SK-N-SH treated with all-trans-retinoic acid at 6 μM for 48 hours (cell line): ENCODE results near the gene DNTTIP2.
"Not testable (repeated sequence)": the region's sequence is repeated elsewhere in the genome, so short reads cannot be mapped to it uniquely, and the experiment has no call there.

Experiments
- ATAC-seq: fragments of 200-7000 bp; cut with Tn5 transposase; 3 replicates; pipeline ENCODE4 v1.9.1; 2020; ENCODE audit warnings: mild to moderate bottlenecking, moderate library complexity
- ARNTL ChIP-seq: fragments of 450-650 bp; formaldehyde crosslinking; IDR thresholded peaks from 2 replicates; pipeline ENCODE4 v1.5.0; 2020; ENCODE audit warnings: low read depth, mild to moderate bottlenecking, moderate library complexity, borderline replicate concordance
- CSDC2 ChIP-seq: fragments of 250-450 bp; sonication (Bioruptor Pico); IDR thresholded peaks from 2 replicates; pipeline ENCODE4 v1.5.0; 2020; ENCODE audit warnings: mild to moderate bottlenecking, moderate library complexity
- ISL1 ChIP-seq: fragments of 250-450 bp; sonication (Bioruptor Pico); IDR thresholded peaks from 2 replicates; pipeline ENCODE4 v2.1.2; 2022; ENCODE audit warnings: mild to moderate bottlenecking, moderate library complexity
- OSR1 ChIP-seq: fragments of 250-450 bp; sonication (Bioruptor Pico); IDR thresholded peaks from 2 replicates; pipeline ENCODE4 v1.8.0; 2022; ENCODE audit warnings: moderate library complexity, mild to moderate bottlenecking, inconsistent platforms
- PATZ1 ChIP-seq: fragments of 250-450 bp; sonication (Bioruptor Pico); IDR thresholded peaks from 2 replicates; pipeline ENCODE4 v1.8.0; 2020; ENCODE audit warnings: mild to moderate bottlenecking, moderate library complexity, borderline replicate concordance
- PPARA ChIP-seq: fragments of 250-450 bp; sonication (Bioruptor Pico); IDR thresholded peaks from 2 replicates; pipeline ENCODE4 v1.5.0; 2020; ENCODE audit warnings: mild to moderate bottlenecking, borderline replicate concordance
- RARB ChIP-seq: fragments of 250-450 bp; sonication (Bioruptor Pico); IDR thresholded peaks from 2 replicates; pipeline ENCODE4 v1.8.0; 2021; ENCODE audit warnings: mild to moderate bottlenecking, moderate library complexity
- SNAI2 ChIP-seq: fragments of 250-450 bp; sonication (Bioruptor Pico); IDR thresholded peaks from 2 replicates; pipeline ENCODE4 v1.5.0; 2020; ENCODE audit warnings: mild to moderate bottlenecking, moderate library complexity
- TCF4 ChIP-seq: fragments of 250-450 bp; sonication (Bioruptor Pico); IDR thresholded peaks from 2 replicates; pipeline ENCODE4 v1.8.0; 2021; ENCODE audit warnings: mild to moderate bottlenecking, moderate library complexity, borderline replicate concordance
- TOX ChIP-seq: fragments of 250-450 bp; sonication (Bioruptor Pico); IDR thresholded peaks from 2 replicates; pipeline ENCODE4 v1.8.0; 2021; ENCODE audit warnings: mild to moderate bottlenecking, moderate library complexity, borderline replicate concordance
- TSHZ2 ChIP-seq: fragments of 250-450 bp; sonication (Bioruptor Pico); IDR thresholded peaks from 2 replicates; pipeline ENCODE4 v1.5.0; 2020; ENCODE audit warnings: mild to moderate bottlenecking, moderate library complexity
- ZC3H10 ChIP-seq: fragments of 250-450 bp; sonication (Bioruptor Pico); IDR thresholded peaks from 2 replicates; pipeline ENCODE4 v1.5.1; 2021; ENCODE audit warnings: mild to moderate bottlenecking, moderate library complexity
- ZFP3 ChIP-seq: fragments of 250-450 bp; sonication (Bioruptor Pico); IDR thresholded peaks from 2 replicates; pipeline ENCODE4 v1.5.0; 2020; ENCODE audit warnings: mild to moderate bottlenecking, moderate library complexity
- ZFP30 ChIP-seq: fragments of 450-650 bp; formaldehyde crosslinking; IDR thresholded peaks from 2 replicates; pipeline ENCODE4 v1.5.0; 2022; ENCODE audit warnings: mild to moderate bottlenecking, moderate library complexity
- ZNF565 ChIP-seq: fragments of 450-650 bp; formaldehyde crosslinking; conservative IDR thresholded peaks from 2 replicates; pipeline ENCODE4 v1.5.0; 2020; ENCODE audit warnings: low read depth, mild to moderate bottlenecking, moderate library complexity
- ZNF70 ChIP-seq: fragments of 450-650 bp; formaldehyde crosslinking; IDR thresholded peaks from 2 replicates; pipeline ENCODE4 v1.5.0; 2020; ENCODE audit warnings: mild to moderate bottlenecking, moderate library complexity
- ZNF8 ChIP-seq: fragments of 450-650 bp; formaldehyde crosslinking; IDR thresholded peaks from 2 replicates; pipeline ENCODE4 v1.5.0; 2020; ENCODE audit warnings: mild to moderate bottlenecking, moderate library complexity
- TF ChIP-seq, protein P1 (sequence below): fragments of 250-450 bp; sonication (Bioruptor Pico); IDR thresholded peaks from 2 replicates; pipeline ENCODE4 v1.8.0; 2021; ENCODE audit warnings: low read depth, mild to moderate bottlenecking, moderate library complexity, borderline replicate concordance
- TF ChIP-seq, protein P2 (sequence below): fragments of 250-450 bp; sonication (Bioruptor Pico); IDR thresholded peaks from 2 replicates; pipeline ENCODE4 v1.5.1; 2020; ENCODE audit warnings: low read depth, mild to moderate bottlenecking, moderate library complexity

The DNTTIP2 gene

GRCh38 chr1:93865253-93865652, 13.8 kb downstream of the DNTTIP2 start:
- TF ChIP-seq TCF4 (CRISPR knock-in tag) (no peak), OSR1 (CRISPR knock-in tag) (no peak), ZNF8 (CRISPR knock-in tag) (no peak), CSDC2 (CRISPR knock-in tag) (no peak), ZFP3 (no peak), ZFP30 (CRISPR knock-in tag) (no peak)
- no peak for ATAC-seq

DNA sequence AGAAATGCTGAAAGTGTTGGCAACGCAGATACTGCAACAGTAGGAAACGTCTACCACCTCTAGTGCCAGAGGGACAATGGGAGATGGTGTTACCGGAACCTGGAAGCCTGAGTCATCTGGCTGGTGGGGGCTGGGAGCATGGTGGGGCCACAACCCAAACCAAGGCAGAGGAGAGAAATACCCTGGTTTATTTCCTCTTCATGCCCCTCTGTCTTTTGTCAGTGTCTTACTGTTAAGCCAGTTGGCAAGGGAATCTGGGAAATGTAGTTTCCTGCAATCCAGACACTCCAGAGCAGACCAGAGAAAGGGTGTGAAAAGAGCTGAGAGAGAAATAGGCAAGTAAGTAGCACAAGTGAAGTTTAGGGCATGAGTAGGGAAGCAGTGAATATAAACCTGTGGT, 14.8 kb downstream of the DNTTIP2 start:
- ATAC-seq: no peak
- TF ChIP-seq RARB (no peak), ZFP30 (CRISPR knock-in tag) (no peak), ARNTL (CRISPR knock-in tag) (no peak), ZNF8 (CRISPR knock-in tag) (no peak), ZNF70 (CRISPR knock-in tag) (no peak)
- TF ChIP-seq, protein P1, sequence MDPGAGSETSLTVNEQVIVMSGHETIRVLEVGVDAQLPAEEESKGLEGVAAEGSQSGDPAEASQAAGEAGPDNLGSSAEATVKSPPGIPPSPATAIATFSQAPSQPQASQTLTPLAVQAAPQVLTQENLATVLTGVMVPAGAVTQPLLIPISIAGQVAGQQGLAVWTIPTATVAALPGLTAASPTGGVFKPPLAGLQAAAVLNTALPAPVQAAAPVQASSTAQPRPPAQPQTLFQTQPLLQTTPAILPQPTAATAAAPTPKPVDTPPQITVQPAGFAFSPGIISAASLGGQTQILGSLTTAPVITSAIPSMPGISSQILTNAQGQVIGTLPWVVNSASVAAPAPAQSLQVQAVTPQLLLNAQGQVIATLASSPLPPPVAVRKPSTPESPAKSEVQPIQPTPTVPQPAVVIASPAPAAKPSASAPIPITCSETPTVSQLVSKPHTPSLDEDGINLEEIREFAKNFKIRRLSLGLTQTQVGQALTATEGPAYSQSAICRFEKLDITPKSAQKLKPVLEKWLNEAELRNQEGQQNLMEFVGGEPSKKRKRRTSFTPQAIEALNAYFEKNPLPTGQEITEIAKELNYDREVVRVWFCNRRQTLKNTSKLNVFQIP (CRISPR knock-in tag): no peak

DNA sequence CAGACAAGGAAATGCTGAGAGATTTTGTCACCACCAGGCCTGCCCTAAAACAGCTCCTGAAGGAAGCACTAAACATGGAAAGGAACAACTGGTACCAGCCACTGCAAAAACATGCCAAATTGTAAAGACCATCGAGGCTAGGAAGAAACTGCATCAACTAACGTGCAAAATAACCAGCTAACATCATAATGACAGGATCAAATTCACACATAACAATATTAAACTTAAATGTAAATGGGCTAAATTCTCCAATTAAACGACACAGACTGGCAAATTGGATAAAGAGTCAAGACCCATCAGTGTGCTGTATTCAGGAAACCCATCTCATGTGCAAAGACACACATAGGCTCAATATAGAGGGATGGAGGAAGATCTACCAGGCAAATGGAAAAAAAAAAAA, 21.4 kb downstream of the DNTTIP2 start:
- not testable (repeated sequence) for ATAC-seq

DNA sequence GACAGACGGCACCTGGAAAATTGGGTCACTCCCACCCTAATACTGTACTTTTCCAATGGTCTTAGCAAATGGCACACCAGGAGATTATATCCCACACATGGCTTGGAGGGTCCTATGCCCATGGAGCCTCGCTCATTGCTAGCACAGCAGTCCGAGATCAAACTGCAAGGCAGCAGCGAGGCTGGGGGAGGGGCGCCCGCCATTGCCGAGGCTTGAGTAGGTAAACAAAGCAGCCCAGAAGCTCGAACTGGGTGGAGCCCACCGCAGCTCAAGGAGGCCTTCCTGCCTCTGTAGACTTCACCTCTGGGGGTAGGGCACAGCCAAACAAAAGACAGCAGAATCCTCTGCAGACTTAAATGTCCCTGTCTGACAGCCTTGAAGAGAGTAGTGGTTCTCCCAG, 23.0 kb downstream of the DNTTIP2 start:
- ATAC-seq: not testable (repeated sequence)

DNA sequence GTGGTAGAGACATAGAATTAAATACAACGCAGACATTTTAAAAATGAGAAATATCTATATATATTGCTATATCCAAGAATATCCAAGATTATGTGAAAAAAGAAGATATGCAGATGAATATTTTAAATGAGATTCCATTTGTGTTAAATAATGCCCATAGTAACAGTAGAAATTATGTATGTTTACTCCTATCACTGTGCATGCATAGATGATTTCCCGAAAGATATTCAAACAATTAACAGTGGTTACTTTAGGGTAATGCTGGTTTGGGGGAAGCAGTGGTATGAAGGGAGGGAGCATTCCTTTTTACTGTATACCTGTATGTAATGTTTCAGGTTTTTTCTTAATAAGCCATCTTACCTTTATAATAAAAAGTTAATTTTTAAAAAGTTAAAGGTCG, 25.1 kb downstream of the DNTTIP2 start:
- no peak for TF ChIP-seq ZNF8 (CRISPR knock-in tag)
- no peak for TF ChIP-seq SNAI2 (CRISPR knock-in tag)
- no peak for TF ChIP-seq CSDC2 (CRISPR knock-in tag)
- no peak for TF ChIP-seq ARNTL (CRISPR knock-in tag)
- TF ChIP-seq TCF4 (CRISPR knock-in tag): no peak
- no peak for TF ChIP-seq PATZ1 (CRISPR knock-in tag)
- TF ChIP-seq RARB: no peak
- TF ChIP-seq ZFP30 (CRISPR knock-in tag): no peak
- no peak for TF ChIP-seq ZNF70 (CRISPR knock-in tag)
- no peak for TF ChIP-seq ISL1 (CRISPR knock-in tag)
- TF ChIP-seq ZC3H10 (CRISPR knock-in tag): no peak

DNA sequence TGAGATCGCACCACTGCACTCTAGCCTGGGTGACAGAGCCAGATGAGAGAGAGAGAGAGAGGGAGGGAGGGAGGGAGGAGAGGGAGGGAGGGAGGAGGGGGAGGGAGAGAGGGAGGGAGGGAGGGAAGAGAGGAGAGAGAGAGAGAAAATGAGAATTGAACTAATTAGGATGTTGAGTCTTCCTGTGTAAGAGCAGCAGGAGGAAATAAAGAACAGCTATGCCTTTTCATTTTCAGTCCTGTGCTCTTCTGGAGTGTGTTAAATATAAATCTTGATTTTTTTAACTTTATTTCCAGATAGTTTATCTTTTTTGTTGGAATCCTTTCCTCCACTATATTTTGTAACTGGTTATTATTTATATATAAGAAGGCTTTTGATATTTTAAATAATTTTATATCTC, 27.1 kb downstream of the DNTTIP2 start:
- ATAC-seq: no peak
- TF ChIP-seq ZNF70 (CRISPR knock-in tag) (no peak), ARNTL (CRISPR knock-in tag) (no peak), SNAI2 (CRISPR knock-in tag) (no peak), TSHZ2 (CRISPR knock-in tag) (no peak), ZC3H10 (CRISPR knock-in tag) (no peak)

More for the DNA sequence above, 25.1 kb downstream of the DNTTIP2 start:
- no peak for ATAC-seq

- no peak for ATAC-seq
- TF ChIP-seq ZNF70 (CRISPR knock-in tag): no peak
- TF ChIP-seq ZFP30 (CRISPR knock-in tag): no peak
- TF ChIP-seq RARB: no peak
- TF ChIP-seq PPARA (CRISPR knock-in tag): no peak
- TF ChIP-seq ZNF565 (CRISPR knock-in tag): no peak
- TF ChIP-seq TOX (CRISPR knock-in tag): no peak
- no peak for TF ChIP-seq PATZ1 (CRISPR knock-in tag)
- TF ChIP-seq ARNTL (CRISPR knock-in tag): no peak
- TF ChIP-seq, protein P2, sequence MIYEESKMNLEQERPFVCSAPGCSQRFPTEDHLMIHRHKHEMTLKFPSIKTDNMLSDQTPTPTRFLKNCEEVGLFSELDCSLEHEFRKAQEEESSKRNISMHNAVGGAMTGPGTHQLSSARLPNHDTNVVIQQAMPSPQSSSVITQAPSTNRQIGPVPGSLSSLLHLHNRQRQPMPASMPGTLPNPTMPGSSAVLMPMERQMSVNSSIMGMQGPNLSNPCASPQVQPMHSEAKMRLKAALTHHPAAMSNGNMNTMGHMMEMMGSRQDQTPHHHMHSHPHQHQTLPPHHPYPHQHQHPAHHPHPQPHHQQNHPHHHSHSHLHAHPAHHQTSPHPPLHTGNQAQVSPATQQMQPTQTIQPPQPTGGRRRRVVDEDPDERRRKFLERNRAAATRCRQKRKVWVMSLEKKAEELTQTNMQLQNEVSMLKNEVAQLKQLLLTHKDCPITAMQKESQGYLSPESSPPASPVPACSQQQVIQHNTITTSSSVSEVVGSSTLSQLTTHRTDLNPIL (CRISPR knock-in tag): no peak
Observed at GRCh38 chr1:93851327-93851712, 27.7 kb downstream of the DNTTIP2 start.

GRCh38 chr1:93850687-93851326, 28.2 kb downstream of the DNTTIP2 start:
- not testable (repeated sequence) for ATAC-seq
